Esophagus muscularis mucosa (tissue), 4 donors: ENCODE measurements around the gene ATRX.
"Not testable (repeated sequence)": the region's sequence is repeated elsewhere in the genome, so short reads cannot be mapped to it uniquely, and the experiment has no call there.

Source experiments
- EP300 ChIP-seq: sonication (generic); formaldehyde crosslinking; IDR thresholded peaks from one replicate; pipeline ENCODE4 v1.6.1; 2017; ENCODE audit warnings: antibody characterized with exemption
- POLR2AphosphoS5 ChIP-seq, 2 donors: sonication (generic); formaldehyde crosslinking; IDR thresholded peaks; one replicate each; pipeline ENCODE4 v1.6.1; 2017; ENCODE audit warnings: antibody characterized with exemption in 2 of 2
- TF ChIP-seq, protein P1 (sequence below), 3 experiments: fragments of 200-600 bp in 2 of 3; fragments of 450-650 bp in 1 of 3; sonication (generic) in 2 of 3; IDR thresholded peaks; one replicate each; pipeline ENCODE4 v1.5.1; 2017 to 2019; ENCODE audit warnings: antibody characterized with exemption in 3 of 3, mild to moderate bottlenecking in 2 of 3, moderate library complexity in 1 of 3

DNA sequence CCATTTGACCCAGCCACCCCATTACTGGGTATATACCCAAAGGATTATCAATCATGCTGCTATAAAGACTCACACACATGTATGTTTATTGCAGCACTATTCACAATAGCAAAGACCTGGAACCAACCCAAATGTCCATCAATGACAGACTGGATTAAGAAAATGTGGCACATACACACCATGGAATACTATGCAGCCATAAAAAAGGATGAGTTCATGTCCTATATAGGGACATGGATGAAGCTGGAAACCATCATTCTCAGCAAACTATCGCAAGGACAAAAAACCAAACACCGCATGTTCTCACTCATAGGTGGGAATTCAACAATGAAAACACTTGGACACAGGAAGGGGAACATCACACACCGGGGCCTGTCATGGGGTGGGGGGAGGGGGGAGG is 59.9 kb downstream of the ATRX start:
- not testable (repeated sequence) for TF ChIP-seq POLR2AphosphoS5 (IDR thresholded peaks at IDR 0.05); EP300
- TF ChIP-seq, protein P1, sequence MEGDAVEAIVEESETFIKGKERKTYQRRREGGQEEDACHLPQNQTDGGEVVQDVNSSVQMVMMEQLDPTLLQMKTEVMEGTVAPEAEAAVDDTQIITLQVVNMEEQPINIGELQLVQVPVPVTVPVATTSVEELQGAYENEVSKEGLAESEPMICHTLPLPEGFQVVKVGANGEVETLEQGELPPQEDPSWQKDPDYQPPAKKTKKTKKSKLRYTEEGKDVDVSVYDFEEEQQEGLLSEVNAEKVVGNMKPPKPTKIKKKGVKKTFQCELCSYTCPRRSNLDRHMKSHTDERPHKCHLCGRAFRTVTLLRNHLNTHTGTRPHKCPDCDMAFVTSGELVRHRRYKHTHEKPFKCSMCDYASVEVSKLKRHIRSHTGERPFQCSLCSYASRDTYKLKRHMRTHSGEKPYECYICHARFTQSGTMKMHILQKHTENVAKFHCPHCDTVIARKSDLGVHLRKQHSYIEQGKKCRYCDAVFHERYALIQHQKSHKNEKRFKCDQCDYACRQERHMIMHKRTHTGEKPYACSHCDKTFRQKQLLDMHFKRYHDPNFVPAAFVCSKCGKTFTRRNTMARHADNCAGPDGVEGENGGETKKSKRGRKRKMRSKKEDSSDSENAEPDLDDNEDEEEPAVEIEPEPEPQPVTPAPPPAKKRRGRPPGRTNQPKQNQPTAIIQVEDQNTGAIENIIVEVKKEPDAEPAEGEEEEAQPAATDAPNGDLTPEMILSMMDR (IDR thresholded peaks at IDR 0.05): not testable (repeated sequence)
